Measurements from ENCODE around the gene GPER1. TPM values are rescaled to one million over a fixed set of nuclear protein-coding genes. Genes with fewer than 3 reads are reported as not detected.
A peak's percentile ranks its signal among the peaks of the same experiment; 100 is the strongest.

Gene GPER1
- total and polyA plus RNA-seq, 8 donors, result 0.20 to 3.5 (median 1.0) TPM

DNA sequence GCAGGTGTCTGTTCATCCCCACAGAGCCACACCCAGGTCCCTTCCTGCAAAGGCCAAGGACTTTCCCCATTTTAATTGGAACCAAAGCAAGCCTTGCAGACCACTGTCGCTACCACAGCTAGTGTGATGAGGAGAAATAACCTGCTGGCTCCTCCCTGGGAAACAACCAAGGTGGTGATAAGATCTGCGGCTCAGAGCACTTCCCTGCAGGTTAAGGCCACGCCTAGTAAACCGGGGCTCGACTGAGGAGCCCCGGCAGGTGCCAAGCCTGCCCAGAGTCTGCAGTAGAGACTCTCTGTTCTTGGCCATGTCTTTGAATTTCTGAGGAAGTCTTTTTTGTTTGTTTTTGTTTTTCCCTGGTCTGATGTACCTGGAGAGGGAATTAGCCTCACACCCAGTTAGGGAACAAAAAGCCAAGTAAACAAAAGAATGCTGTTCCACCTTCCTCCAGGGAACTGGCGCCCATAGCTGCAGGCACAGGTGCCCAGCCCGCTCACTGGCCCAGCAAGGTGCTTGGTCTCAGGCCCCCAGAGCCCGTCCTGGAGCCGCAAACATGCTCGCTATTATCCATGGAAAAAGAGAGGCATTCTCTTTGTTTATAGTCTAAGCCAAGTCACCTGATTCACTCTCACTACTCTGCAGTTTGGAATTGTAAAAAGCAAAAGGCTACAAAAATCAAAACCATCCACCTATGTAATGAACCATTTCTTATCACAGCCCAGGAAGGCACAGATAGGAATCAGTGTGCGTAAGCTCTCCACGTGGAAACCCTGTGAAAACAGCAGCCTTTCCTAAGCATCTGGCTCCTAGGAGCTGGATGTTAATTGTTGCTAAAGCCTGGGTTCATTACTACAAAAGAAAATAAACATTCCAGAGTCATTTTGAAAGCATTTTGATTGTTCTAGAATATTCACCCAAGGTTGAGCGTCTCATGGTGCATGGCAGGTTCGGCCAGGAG, 40.9 kb upstream of the GPER1 start:
- Histone ChIP-seq H3K36me3 (no peaks in the 10 kb centered on the region), H3K4me3 (no peak overlapping the region), H3K27me3 (no peaks in the 10 kb centered on the region), H3K4me1 (peaks cover 36 to 39% (median 39%) of the 10 kb centered on the region in 3 donors), H3K9me3 (no peaks in the 10 kb centered on the region), H3K27ac (peak overlapping the region in 1 of 4 donors; percentile 44)
- DNase-seq (peak in 3 of 6 donors; percentile 43 to 59 (median 56)), ATAC-seq (peak in 2 of 4 donors; percentile 24 to 32), FAIRE-seq (no peak)
- intact Hi-C loops (cut with DNase I), result no loop called here
- 38 to 39% methylated on average over 15 of the region's 15 CpGs for WGBS, 2 donors
- TF ChIP-seq, protein P1, sequence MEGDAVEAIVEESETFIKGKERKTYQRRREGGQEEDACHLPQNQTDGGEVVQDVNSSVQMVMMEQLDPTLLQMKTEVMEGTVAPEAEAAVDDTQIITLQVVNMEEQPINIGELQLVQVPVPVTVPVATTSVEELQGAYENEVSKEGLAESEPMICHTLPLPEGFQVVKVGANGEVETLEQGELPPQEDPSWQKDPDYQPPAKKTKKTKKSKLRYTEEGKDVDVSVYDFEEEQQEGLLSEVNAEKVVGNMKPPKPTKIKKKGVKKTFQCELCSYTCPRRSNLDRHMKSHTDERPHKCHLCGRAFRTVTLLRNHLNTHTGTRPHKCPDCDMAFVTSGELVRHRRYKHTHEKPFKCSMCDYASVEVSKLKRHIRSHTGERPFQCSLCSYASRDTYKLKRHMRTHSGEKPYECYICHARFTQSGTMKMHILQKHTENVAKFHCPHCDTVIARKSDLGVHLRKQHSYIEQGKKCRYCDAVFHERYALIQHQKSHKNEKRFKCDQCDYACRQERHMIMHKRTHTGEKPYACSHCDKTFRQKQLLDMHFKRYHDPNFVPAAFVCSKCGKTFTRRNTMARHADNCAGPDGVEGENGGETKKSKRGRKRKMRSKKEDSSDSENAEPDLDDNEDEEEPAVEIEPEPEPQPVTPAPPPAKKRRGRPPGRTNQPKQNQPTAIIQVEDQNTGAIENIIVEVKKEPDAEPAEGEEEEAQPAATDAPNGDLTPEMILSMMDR (IDR thresholded peaks at IDR 0.05), result no peak

DNA sequence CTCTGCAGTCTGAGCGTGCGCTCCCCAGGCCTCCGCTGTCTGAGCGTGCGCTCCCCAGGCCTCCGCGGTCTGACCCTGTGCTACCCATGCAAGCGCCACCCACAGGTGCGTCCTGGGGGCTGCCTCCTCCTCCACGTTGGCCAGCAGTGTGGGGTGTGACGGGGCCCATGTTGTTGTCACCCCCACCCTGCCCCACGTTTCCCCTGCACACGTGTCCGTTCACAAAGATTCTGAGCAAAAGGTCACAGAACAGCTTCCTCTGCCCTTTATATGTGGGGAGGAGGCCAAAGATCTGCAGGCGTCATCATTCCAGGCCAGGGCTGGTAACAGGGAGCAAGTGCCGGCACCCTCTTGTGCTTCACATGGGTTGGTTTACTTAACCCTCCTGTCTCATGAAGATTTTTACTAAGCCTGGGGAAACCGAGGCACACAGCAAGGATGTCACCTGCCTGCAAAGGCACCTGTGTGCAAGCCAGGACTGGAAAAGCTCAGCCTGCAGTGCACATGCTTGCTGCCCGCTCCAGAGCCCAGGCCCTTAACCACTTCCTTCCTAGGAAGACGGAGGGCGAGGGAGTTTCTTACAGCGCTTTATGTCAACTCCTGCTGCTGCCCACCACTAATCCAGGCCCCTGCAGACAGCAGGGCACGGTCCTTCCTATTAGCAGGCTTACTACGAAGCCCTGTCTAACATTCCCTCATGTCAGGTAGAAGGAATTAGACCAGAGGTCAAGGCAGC, 38.7 kb upstream of the GPER1 start:
- no peak overlapping the region for H3K4me3 ChIP-seq
- H3K27me3 ChIP-seq, result no peaks in the 10 kb centered on the region
- no peak for ATAC-seq
- H3K36me3 ChIP-seq, result no peaks in the 10 kb centered on the region
- intact Hi-C loops (cut with DNase I), result no loop called here
- H3K4me1 ChIP-seq, result peaks cover 19 to 24% (median 20%) of the 10 kb centered on the region in 3 donors
- FAIRE-seq, result no peak
- H3K9me3 ChIP-seq, result no peaks in the 10 kb centered on the region
- WGBS, 2 donors, result 84 to 87% methylated on average over 23 of the region's 23 CpGs
- DNase-seq, result peak in 2 of 6 donors; percentile 25 to 51
- H3K27ac ChIP-seq, result no peak overlapping the region
- TF ChIP-seq, protein P1 (IDR thresholded peaks at IDR 0.05), result no peak

DNA sequence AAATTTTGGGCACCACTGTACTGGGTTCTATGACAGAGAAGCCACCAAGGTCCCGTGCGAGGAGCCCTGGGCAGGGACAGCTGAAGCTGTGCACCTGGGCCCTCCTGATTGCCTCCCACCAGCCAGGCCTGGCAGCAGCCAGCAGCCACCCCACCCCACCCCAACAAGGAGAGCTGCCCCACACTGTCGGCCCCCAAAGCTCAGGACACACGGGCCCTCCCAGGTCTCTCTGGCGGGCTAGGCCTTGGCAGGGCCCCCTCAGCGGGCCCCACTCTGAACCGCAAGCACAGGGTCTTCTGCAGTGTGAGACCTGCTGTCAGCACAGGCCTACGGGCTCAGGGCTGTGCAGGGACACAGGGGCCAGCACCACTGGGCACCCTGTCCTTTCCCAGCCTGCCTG, 38.1 kb upstream of the GPER1 start:
- H3K4me3 ChIP-seq, result no peak overlapping the region
- ATAC-seq (no peak), DNase-seq (peak in 2 of 6 donors; percentile 30 to 49), FAIRE-seq (no peak)
- H3K27ac ChIP-seq, result no peak overlapping the region
- H3K36me3 ChIP-seq, result no peaks in the 10 kb centered on the region
- H3K27me3 ChIP-seq, result no peaks in the 10 kb centered on the region
- intact Hi-C loops (cut with DNase I), result loop anchor here in 1 of 3 donors (10.0 kb wide), 1 partner anchor 145 kb away; no protein-coding TSS in a partner anchor
- WGBS, 2 donors, result 90 to 92% methylated on average over 5 to 8 of the region's 8 CpGs
- TF ChIP-seq, protein P1 (IDR thresholded peaks at IDR 0.05), result no peak
- no peaks in the 10 kb centered on the region for H3K9me3 ChIP-seq
- peaks cover 19 to 23% (median 20%) of the 10 kb centered on the region in 3 donors for H3K4me1 ChIP-seq

DNA sequence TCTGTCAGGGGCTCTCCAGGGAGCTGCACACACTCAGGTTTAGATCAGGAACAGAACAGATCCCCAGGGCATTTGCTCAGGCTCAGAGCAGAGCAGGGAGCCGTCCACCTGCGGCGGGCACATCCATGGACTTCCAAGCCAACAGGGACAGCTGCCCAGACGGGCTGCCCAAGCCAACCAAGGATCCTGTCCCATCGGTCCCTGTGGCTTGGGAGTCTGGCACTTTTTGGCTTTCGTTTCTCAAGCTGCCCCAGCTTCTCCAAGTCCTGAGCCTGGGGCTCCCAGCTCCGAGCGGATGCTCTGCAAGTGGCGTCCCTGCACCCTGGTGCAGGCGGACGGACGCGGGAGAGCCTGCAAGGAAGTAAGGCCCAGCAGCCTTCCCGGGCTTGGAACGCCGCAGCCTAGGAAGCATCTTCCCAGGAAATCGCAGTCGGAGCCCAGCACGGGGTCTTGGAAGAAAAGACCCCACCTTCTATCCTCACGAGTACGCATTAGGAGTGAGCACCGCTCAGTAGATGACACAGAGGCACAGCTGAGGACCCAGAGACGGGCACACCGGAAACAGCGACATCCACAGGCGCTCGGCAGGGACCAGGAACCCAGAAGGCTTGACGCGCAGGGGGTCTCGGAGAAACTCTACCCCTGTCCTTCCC, 37.5 kb upstream of the GPER1 start:
- Histone ChIP-seq H3K27me3 (no peaks in the 10 kb centered on the region), H3K9me3 (no peaks in the 10 kb centered on the region), H3K36me3 (no peaks in the 10 kb centered on the region), H3K4me1 (peaks cover 14 to 17% (median 15%) of the 10 kb centered on the region in 3 donors), H3K27ac (no peak overlapping the region), H3K4me3 (no peak overlapping the region)
- ATAC-seq (no peak), FAIRE-seq (no peak), DNase-seq (peak in 1 of 6 donors; percentile 51)
- WGBS, 2 donors, result 93 to 95% methylated on average over 30 of the region's 30 CpGs
- intact Hi-C loops (cut with DNase I), result loop anchor here in 1 of 3 donors (10.0 kb wide), 1 partner anchor 146 kb away; no protein-coding TSS in a partner anchor
- TF ChIP-seq, protein P1 (IDR thresholded peaks at IDR 0.05), result no peak

All from pancreas (tissue), 10 donors.